ENCODE measurements around the gene USP10. TPM values are rescaled to one million over a fixed set of nuclear protein-coding genes. Genes with fewer than 3 reads are reported as not detected.

Gene USP10
- total and polyA plus RNA-seq, 2 donors (not counting 3 experiments of a cell fraction or from before 2014, with no cell fraction given): 84.0 to 115 TPM

- H3K9me1 ChIP-seq (replicated peaks; ENCODE audit: control insufficient read depth, extremely low read depth, insufficient read depth, low read length): no peaks in the 10 kb centered on the region
- H3K4me2 ChIP-seq (ENCODE audit: insufficient read depth, low read length): no peak overlapping the region
- CTCF ChIA-PET: interaction anchor here (1.5 kb wide), 1 partner anchor 156 kb away, joined by 3 read pairs; no protein-coding TSS in a partner anchor
- no peak for DNase-seq (ENCODE audit: low read depth, low spot score)
- dilution Hi-C loops (cut with MboI; ENCODE audit: extremely low pct_ligation_motif_present, low sequenced_read_pairs) (no loop called here), intact Hi-C loops (cut with micrococcal nuclease) (no loop called here)
- no peaks in the 10 kb centered on the region for H3K4me1 ChIP-seq (ENCODE audit: control insufficient read depth, extremely low read depth, insufficient read depth, low read length)
- no peaks in the 10 kb centered on the region for H3K9me3 ChIP-seq (replicated peaks; ENCODE audit: control insufficient read depth, insufficient read depth, low read length)
- BruUV-seq (replicated peaks): no TSS peak
- no peak overlapping the region for H3K27ac ChIP-seq (ENCODE audit: insufficient read depth, low read depth, low read length)
- H3K79me2 ChIP-seq (ENCODE audit: control insufficient read depth, insufficient read depth, low read length): no peaks in the 10 kb centered on the region
- H3K36me3 ChIP-seq (ENCODE audit: control insufficient read depth in 2 of 2, extremely low read depth in 1 of 2, insufficient read depth in 2 of 2, low read length in 2 of 2): no peaks in the 10 kb centered on the region
- H4K20me1 ChIP-seq (replicated peaks; ENCODE audit: control insufficient read depth, extremely low read depth, insufficient read depth, low read length): no peaks in the 10 kb centered on the region
- H3K9ac ChIP-seq (replicated peaks; ENCODE audit: extremely low read depth, insufficient read depth, low read length): no peak overlapping the region
- no peak overlapping the region for H2AFZ ChIP-seq (ENCODE audit: low read depth, low read length)
- FAIRE-seq: no peak
- H3K4me3 ChIP-seq (replicated peaks in 1 of 3; ENCODE audit: insufficient read depth in 1 of 3, low read depth in 1 of 3, low read length in 3 of 3): no peak overlapping the region
- TF ChIP-seq JUN (IDR thresholded peaks at IDR 0.05; ENCODE audit: borderline replicate concordance, insufficient read depth, insufficient read length, low read depth) (no peak), CTCF (IDR thresholded peaks at IDR 0.05; ENCODE audit: extremely low read depth in 1 of 2, insufficient read depth in 1 of 2, low read depth in 1 of 2, low read length in 2 of 2) (no peak), MYC (IDR thresholded peaks at IDR 0.05; ENCODE audit: low read depth, low read length) (no peak), EZH2 (IDR thresholded peaks at IDR 0.05; ENCODE audit: borderline replicate concordance, low read depth, low read length, severe bottlenecking) (no peak), POLR2AphosphoS5 (IDR thresholded peaks at IDR 0.05; ENCODE audit: insufficient read depth, low read depth, low read length) (no peak), FOS (IDR thresholded peaks at IDR 0.05; ENCODE audit: borderline replicate concordance, insufficient read depth, low read length) (no peak), POLR2A (IDR thresholded peaks at IDR 0.05; ENCODE audit: low read depth, low read length) (no peak), MAX (IDR thresholded peaks at IDR 0.05; ENCODE audit: insufficient read depth, insufficient read length) (no peak), GATA2 (IDR thresholded peaks at IDR 0.05; ENCODE audit: insufficient read depth, insufficient read length, low read depth, low read length) (no peak)
- POLR2A ChIA-PET: no interaction called here
- no peaks in the 10 kb centered on the region for H3K27me3 ChIP-seq (ENCODE audit: control insufficient read depth in 2 of 2, insufficient read depth in 2 of 2, low read length in 2 of 2)
Measured at GRCh38 chr16:84794626-84795025, 94.8 kb downstream of the USP10 start.

Measured in endothelial cell of umbilical vein (primary cell).